Colonic mucosa (tissue), 4 donors: ENCODE measurements around the gene CHCHD1. TPM values are rescaled to one million over a fixed set of nuclear protein-coding genes. Genes with fewer than 3 reads are reported as not detected.

ENCODE experiments used
- DNase-seq: peaks from one replicate; pipeline ENCODE4 v3.0.0-alpha.2; 2020
- H3K27ac ChIP-seq: fragments of 200-600 bp; one replicate; pipeline ENCODE4 v1.8.0; 2021
- H3K27me3 ChIP-seq: fragments of 200-600 bp; one replicate; pipeline ENCODE4 v1.8.0; 2021
- H3K36me3 ChIP-seq: fragments of 200-600 bp; one replicate; pipeline ENCODE4 v1.8.0; 2021
- H3K4me1 ChIP-seq: fragments of 200-600 bp; one replicate; pipeline ENCODE4 v1.8.0; 2021; ENCODE audit warnings: mild to moderate bottlenecking
- H3K4me3 ChIP-seq: fragments of 200-600 bp; one replicate; pipeline ENCODE4 v1.8.0; 2021
- H3K9ac ChIP-seq, 2 donors: one replicate each; pipeline ENCODE4 v1.7.0; 2013; ENCODE audit warnings: control low read depth in 2 of 2, low read depth in 2 of 2, low read length in 2 of 2
- H3K9me3 ChIP-seq: fragments of 200-600 bp; one replicate; pipeline ENCODE4 v1.8.0; 2021
- CTCF ChIP-seq: fragments of 200-600 bp; IDR thresholded peaks from one replicate; pipeline ENCODE4 v1.8.0; 2022; ENCODE audit warnings: antibody characterized with exemption, mild to moderate bottlenecking
- intact Hi-C: fragments of 100-400 bp; cut with DNase I; formaldehyde crosslinking; loops from one replicate; pipeline ENCODE4 v1.14.1; 2022
- total RNA-seq, 2 donors: library from RNA; stranded (reverse); fragmentation: NEBNext Ultra II Directional in 1 of 2; extraction: Animal tissue kit (Norgen Biotek cat#: 25700) in 1 of 2; gene quantifications; one replicate each; pipeline ENCODE4 v1.2.1, GENCODE V29; 2021
- donor health status: healthy.
- donor health status: DM: no; HTN: no; CAD: no.
- donor health status: DM: no; HTN: no; CAD: no.

CHCHD1 gene
- total RNA-seq, 2 donors from 2014 or later: 33.7 to 48.5 TPM

DNA sequence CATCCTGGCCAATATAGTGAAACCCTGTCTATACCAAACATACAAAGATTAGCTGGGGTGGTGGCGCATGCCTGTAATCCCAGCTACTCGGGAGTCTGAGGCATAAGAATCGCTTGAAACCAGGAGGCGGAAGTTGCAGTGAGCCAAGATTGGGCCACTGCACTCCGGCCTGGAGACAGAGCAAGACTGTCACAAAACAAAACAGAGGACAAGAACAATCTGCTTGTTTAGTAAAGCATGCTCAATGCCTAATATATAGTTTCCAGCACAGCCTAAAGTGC, 39.5 kb upstream of the CHCHD1 start:
- no peak for DNase-seq
- no peaks in the 10 kb centered on the region for H3K9me3 ChIP-seq
- no peaks in the 10 kb centered on the region for H3K36me3 ChIP-seq
- H3K27ac ChIP-seq: no peak overlapping the region
- TF ChIP-seq CTCF: no peak
- H3K4me1 ChIP-seq: peaks cover 5% of the 10 kb centered on the region
- intact Hi-C loops: no loop called here
- H3K4me3 ChIP-seq: no peak overlapping the region
- H3K27me3 ChIP-seq: no peaks in the 10 kb centered on the region
- H3K9ac ChIP-seq: no peak overlapping the region

DNA sequence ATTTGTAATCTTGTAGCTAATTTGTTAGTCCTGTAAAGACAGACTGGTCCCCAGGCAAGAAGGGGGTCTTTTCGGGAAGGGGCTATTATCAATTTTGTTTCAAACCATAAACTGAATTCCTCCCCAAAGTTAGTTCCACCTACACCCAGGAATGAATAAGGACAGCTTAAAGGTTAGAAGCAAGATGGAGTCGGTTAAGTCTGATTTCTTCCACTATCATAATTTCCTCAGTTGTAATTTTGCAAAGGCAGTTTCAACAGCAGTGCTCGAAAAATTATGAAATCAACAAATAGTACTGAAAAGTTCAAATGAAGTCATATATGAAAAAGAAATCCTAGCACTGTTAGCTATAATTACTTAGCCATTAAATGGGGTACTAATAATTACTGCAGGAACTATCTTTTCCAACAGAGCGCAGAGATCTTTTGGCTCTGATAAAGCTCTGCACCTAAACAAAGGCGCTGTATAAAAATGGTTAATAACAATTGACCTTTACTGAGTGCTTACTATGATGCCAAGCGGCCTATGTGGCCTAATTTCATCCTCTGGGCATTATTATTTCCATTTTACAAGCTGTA, 38.4 kb upstream of the CHCHD1 start:
- no peak for TF ChIP-seq CTCF
- intact Hi-C loops: no loop called here
- Histone ChIP-seq H3K27ac (peak overlapping the region; percentile 94), H3K9me3 (no peaks in the 10 kb centered on the region), H3K36me3 (peaks cover 6% of the 10 kb centered on the region), H3K27me3 (no peaks in the 10 kb centered on the region), H3K4me1 (peaks cover 5% of the 10 kb centered on the region), H3K9ac (peak overlapping the region; percentile 91 to 97), H3K4me3 (peak overlapping the region; percentile 97)
- no peak for DNase-seq

DNA sequence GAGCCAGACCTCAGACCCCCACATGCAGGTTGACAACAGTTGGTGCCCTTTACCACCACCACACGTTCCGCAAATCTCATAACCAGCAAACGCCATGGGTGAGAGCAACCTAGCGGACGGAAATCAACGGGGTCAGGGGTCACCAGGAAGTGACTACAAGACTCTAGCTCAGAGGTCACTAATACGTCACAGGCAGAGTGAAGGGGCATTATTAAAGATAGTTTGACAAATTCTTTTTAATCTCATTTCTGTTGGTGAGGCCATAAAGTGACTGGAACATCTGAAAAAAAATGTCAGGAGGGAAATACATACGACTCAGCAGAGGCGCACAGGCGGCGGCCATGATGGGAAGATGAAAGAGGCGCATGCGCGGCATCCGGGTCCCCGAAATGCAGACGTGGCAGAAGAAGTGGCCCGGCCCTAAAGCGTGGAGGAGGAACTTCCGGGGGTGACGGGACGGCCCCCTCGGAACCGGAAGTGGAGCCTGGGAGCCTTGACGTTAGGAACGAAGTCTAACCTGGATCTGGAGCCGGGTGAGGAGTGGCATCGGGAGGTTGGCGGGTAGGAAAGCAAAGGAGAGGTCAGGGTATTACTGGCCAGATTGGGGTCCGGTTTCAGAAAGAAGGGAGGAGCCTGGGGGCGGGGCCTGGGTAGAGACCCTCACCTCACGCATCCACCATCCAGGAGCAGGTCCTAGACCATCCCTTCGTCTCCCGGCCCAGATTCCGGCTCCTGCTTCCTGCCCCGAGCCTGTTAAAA, 37.8 kb upstream of the CHCHD1 start, which contains the start of gene SEC24C:
SEC24C (plus strand) TSS at position 468 of the 759 bp plus-strand sequence. CDS start 2,461 bp downstream, outside the sequence.
- Histone ChIP-seq H3K36me3 (peaks cover 10% of the 10 kb centered on the region), H3K9ac (peak within 1 kb of the TSS; percentile 94 to 97), H3K27ac (peak within 1 kb of the TSS; percentile 94), H3K4me3 (peak within 1 kb of the TSS; percentile 97), H3K9me3 (no peaks in the 10 kb centered on the region), H3K27me3 (no peaks in the 10 kb centered on the region), H3K4me1 (peaks cover 5% of the 10 kb centered on the region)
- intact Hi-C loops: no loop called here
- TF ChIP-seq CTCF: no peak
- peak; percentile 98 for DNase-seq

DNA sequence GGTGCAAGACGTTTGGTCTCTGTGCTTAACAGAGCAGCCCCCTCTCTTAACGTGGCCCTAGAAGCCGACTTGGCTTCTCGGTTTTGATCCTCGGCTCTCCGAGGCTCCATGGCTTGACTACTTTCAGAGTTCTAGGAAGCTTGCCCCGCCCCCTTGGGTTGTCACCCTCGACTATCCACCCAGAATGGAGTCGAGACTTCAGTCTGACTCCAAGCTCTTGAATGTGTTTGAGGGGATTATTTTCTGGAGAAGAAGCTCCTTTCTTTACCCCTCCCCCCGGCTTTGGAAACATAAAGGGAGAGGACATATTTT, 37.2 kb upstream of the CHCHD1 start:
- Histone ChIP-seq H3K27ac (peak overlapping the region; percentile 94), H3K36me3 (peaks cover 15% of the 10 kb centered on the region), H3K4me1 (peaks cover 5% of the 10 kb centered on the region)

DNA sequence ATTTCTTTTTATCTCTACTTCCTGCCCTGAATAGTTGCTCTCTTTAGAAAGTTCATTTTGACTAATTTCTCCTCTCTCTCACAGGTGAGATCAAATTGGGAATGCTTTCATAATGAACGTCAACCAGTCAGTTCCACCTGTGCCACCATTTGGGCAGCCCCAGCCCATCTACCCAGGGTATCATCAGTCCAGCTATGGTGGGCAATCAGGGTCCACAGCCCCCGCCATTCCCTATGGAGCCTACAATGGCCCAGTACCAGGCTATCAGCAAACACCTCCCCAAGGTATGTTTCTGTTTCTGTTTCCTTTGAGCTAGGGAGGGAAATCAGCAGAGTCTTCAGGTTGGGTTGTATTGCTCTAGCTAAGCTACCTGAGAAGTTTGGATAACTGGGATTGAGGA, 35.1 kb upstream of the CHCHD1 start:
- H3K4me1 ChIP-seq: peaks cover 5% of the 10 kb centered on the region

More for the DNA sequence above, 37.2 kb upstream of the CHCHD1 start:
- no peaks in the 10 kb centered on the region for H3K9me3 ChIP-seq
- TF ChIP-seq CTCF: no peak
- DNase-seq: peak; percentile 73
- H3K27me3 ChIP-seq: no peaks in the 10 kb centered on the region
- intact Hi-C loops: no loop called here
- H3K4me3 ChIP-seq: peak overlapping the region; percentile 97
- peak overlapping the region; percentile 94 to 97 for H3K9ac ChIP-seq

More for the DNA sequence above, 35.1 kb upstream of the CHCHD1 start:
- Histone ChIP-seq H3K9me3 (no peaks in the 10 kb centered on the region), H3K36me3 (peaks cover 24% of the 10 kb centered on the region), H3K27me3 (no peaks in the 10 kb centered on the region), H3K9ac (no peak overlapping the region), H3K27ac (no peak overlapping the region), H3K4me3 (no peak overlapping the region)
- DNase-seq: no peak
- TF ChIP-seq CTCF: no peak
- intact Hi-C loops: no loop called here
